ENCODE data around the gene LUC7L.
"Not testable (repeated sequence)": the region's sequence is repeated elsewhere in the genome, so short reads cannot be mapped to it uniquely, and the experiment has no call there.

Gene LUC7L

DNA sequence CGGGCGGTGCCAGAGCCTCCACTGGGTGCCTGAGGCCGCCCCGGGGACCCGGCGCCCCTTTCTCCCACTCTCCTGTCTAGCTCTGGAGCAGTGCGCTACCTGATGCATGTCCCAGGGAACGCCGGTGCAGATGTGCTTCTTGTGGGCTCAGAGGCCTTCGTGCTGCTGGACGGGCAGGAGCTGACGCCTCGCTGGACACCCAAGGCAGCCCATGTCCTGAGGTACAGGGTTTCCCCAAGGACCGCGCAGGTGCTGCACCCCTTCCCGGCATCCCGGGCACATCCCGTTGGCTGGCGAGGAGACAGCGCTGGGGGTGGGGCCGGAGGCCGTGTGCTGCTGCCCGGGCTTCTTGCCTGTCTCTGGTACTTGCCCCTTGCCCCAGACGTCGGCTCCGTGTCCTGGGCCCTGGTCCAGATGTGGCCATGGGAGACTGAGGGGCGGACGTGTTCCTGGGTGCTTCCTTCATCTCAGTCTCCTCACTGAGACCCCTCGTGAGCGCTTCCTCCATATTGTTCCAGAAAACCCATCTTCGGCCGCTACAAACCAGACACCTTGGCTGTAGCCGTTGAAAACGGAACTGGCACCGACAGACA lies 34.0 kb upstream of the LUC7L start:
- no peak for FAIRE-seq

DNA sequence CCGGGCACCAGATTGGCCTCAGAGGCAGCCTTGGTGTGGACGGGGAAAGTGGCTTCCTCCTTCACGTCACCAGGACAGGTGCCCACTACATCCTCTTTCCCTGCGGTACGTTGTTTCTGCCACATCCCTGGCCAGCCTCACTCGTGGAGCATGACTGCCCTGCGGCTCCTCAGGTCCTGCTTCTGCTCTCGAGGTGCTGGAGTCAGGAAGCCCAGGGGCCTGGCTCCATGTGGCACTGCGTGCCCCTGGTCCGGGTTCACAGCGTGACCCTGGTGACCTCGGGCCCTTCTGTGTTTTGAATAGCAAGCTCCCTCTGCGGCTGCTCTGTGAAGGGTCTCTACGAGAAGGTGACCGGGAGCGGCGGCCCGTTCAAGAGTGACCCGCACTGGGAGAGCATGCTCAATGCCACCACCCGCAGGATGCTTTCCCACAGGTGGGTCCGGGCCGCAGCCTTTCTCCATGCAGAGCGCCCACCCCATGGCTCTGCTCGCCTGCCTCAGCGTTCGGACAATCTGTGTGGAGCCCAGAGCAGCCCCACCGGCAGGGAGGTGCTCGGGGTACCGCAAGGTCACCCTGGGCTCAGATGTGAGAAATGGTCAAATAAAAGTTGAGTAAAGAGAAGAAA lies 33.0 kb upstream of the LUC7L start:
- FAIRE-seq = no peak

- no peak for FAIRE-seq
Observed at GRCh38 chr16:261031-261691, 31.9 kb upstream of the LUC7L start.

- no peak for FAIRE-seq
Observed at GRCh38 chr16:260326-260725, 31.1 kb upstream of the LUC7L start.

DNA sequence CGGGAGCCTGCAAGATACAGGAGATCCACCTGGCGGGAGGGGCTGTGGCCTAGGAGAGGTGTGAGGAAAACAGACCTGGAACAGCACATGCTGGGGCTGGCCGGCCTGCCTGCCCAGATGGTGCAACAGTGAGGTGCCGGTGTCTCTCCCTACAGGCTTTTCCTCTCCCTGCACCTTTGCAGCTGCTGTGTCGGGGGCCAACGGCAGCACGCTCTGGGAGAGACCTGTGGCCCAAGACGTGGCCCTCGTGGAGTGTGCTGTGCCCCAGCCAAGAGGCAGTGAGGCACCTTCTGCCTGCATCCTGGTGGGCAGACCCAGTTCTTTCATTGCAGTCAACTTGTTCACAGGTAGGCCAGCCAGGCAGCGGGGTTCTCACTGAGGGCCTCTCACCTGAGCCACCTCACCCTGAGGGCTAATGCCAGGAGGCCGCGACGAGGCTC lies 30.6 kb upstream of the LUC7L start:
- FAIRE-seq = no peak

GRCh38 chr16:259226-259625 lies 30.0 kb upstream of the LUC7L start:
- FAIRE-seq = no peak

- FAIRE-seq = not testable (repeated sequence)
Observed at GRCh38 chr16:258091-258490, 28.8 kb upstream of the LUC7L start.

DNA sequence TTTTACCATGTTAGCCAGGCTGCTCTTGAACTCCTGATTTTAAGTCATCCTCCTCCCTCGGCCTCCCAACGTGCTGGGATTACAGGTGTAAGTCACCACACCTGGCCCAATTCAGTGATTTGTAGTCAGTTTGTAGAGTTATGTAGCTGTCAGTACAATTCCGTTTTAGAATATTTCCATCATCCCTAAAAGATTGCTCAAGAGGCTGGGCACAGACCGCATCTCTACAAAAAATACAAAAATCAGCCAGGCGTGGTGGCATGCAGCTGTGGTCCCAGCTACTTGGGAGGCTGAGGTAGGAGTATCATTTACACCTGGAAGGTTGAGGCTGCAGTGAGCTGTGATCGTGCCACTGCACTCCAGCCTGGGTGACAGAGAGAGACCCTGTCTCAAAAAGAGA lies 25.9 kb upstream of the LUC7L start:
- no peak for FAIRE-seq

GRCh38 chr16:254461-254860 lies 25.2 kb upstream of the LUC7L start:
- FAIRE-seq = no peak

- no peak for FAIRE-seq
Observed at GRCh38 chr16:253833-254232, 24.6 kb upstream of the LUC7L start.

GRCh38 chr16:252366-253337 lies 23.4 kb upstream of the LUC7L start:
- FAIRE-seq = no peak

- FAIRE-seq = no peak
Observed at GRCh38 chr16:249431-249830, 20.2 kb upstream of the LUC7L start.

DNA sequence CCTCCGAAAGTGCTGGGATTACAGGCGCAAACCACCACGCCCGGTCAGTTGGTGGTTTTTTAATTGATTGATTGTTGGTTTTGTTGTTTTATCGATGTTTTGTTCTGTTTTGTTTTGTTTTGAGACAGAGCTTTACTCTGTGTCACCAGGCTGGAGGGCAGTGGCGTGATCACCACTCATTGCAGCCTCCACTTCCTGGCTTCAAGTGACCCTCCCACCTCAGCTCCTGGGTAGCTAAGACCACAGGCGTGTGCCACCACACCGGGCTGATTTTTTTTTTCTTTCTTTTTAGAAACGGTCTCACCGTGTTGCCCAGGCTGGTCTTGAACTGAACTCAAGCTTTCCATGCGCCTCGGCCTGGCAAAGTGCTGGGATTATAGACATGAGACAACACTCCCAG lies 17.8 kb upstream of the LUC7L start:
- FAIRE-seq = no peak

DNA sequence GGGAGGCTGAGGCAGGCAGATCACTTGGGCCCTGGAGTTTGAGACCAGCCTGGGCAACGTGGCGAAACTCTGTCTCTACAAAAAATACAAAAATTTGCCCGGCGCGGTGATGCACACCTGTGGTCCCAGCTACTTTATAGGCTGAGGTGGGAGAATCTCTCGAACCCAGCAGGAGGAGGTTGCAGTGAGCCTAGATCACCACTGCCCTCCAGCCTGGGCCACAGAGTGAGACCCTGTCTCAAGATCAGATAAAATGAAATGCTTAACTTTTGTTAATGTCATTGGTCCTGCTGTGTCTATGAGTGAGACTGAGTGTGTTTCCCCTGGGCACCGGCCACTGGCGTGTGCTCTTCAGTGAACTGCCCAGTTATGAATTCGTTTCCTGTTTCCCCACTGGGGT lies 15.9 kb upstream of the LUC7L start:
- no peak for FAIRE-seq

DNA sequence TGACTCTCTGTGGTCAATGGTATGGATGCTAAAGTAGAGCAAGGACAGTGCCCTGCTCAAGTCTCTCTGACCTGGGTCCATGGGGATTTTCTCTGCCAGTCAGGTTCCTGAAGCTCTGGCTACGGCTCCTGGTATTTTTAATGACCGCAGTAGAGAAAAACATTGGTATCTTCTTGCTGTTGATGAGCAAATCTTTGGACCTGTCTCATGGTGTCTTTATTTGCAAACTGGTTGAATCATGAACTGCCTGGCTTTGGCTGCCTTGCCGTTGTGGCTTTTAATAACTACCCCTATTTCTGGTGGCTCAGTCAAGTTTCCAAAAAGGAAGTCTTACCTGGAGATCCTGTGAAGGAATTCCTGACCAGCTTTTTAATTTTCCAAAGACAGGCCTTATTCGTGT lies 14.1 kb upstream of the LUC7L start:
- FAIRE-seq = no peak

DNA sequence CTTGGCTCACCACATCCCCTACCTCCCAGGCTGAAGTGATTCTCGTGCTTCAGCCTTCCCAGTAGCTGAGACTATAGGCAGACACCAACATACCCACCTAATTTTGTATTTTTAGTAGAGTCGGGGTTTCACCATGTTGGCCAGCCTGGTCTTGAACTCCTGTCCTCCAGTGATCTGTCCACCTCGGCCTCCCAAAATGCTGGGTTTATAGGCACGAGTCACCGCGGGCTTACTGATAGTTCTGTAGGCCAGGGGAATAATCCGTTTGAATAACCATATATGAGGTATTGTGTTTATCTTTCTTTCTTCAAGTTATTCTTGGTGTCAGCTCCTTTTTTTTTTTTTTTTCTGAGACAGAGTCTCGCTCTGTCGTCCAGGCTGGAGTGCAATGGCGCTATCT lies 13.0 kb upstream of the LUC7L start:
- FAIRE-seq = no peak

DNA sequence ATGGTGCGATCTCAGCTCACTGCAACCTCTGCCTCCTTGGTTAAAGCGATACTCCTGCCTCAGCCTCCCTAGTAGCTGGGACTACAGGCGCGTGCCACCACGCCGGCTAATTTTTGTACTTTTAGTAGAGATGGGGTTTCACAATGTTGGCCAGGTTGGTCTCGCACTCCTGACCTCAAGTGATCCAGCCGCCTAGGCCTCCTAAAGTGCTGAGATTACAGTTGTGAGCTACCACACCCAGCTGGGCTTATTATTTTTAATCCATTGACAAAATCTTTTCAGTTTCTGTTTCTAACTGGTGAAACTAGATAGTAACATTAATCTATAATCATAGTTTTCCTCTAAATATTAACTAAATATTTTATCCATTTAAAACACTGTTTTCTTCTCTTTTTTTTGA lies 11.3 kb upstream of the LUC7L start:
- no peak for FAIRE-seq

DNA sequence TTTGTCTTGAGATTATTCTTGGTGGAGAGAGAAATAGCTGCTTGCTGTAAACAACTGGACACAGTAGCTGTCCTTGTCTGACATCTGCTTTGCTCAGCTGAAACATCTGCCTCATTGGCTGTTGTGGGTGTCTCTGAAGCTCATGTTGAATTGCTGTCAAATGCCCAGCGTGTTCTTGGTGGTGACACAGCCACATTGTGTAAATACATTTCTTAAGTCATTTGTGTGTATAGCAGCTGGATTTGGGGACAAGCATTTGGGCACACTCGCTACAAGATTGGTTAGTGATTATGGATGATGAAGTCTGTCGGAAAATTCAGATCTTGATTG lies 10.7 kb upstream of the LUC7L start:
- no peak for FAIRE-seq

- FAIRE-seq = no peak
Observed at GRCh38 chr16:234468-235305, 5.4 kb upstream of the LUC7L start, which contains the start of gene FAM234A. FAM234A (plus strand) TSS chr16:234821; CDS start chr16:254414, 19,593 bp downstream.

DNA sequence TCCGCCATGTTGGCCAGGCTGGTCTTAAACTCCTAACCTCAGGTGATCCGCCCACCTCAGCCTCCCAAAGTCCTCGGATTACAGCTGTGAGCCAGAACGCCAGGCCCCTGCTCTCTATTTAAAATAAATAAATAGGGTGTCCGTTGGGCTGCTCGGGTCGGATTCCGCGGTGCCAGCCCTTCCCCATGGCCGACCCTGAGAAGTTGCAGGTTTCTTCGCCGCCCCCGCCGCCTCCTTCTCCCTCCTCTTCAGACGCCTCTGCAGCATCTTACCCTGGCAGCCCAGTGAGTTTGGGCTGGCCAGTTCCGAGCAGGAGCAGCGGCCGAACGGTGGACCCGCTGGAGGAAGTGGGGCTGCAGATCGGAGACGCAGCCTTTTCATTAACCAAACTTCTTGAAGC lies 1.7 kb upstream of the LUC7L start:
- no peak for FAIRE-seq

GRCh38 chr16:230351-230750 lies 1.1 kb upstream of the LUC7L start:
- FAIRE-seq = not testable (repeated sequence)

DNA sequence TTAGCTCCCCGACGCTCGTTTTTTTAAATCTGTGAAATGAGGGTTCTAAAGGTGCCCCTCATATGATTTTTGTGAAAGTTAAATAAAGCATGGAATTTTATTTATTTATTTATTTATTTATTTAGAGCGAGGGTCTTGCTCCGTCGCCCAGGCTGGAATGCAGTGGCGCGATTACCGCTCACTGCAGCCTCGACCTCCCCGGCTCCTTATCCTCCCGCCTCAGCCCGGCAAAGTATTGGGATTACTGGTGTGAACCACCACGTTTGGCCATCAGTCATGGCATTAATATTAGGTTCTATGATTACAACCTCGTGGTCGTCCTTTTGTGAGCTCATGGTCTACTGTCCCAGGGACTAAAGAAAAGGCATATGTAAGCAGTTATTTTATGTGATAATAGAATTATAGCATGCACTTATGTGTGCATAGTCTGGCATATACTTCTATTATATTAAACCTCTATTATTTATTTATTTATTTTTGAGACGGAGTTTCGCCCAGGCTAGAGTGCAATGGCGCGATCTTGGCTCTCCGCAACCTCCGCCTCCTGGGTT lies 557 bp upstream of the LUC7L start:
- no peak for FAIRE-seq
